GM19240 (cell line): ENCODE results near the gene DCLK2.

ENCODE experiments used
- DNase-seq: peaks from one replicate; pipeline ENCODE4 v3.0.0; 2011; ENCODE audit warnings: low spot score; ENCODE audit not compliant: insufficient read length

Gene DCLK2

DNA sequence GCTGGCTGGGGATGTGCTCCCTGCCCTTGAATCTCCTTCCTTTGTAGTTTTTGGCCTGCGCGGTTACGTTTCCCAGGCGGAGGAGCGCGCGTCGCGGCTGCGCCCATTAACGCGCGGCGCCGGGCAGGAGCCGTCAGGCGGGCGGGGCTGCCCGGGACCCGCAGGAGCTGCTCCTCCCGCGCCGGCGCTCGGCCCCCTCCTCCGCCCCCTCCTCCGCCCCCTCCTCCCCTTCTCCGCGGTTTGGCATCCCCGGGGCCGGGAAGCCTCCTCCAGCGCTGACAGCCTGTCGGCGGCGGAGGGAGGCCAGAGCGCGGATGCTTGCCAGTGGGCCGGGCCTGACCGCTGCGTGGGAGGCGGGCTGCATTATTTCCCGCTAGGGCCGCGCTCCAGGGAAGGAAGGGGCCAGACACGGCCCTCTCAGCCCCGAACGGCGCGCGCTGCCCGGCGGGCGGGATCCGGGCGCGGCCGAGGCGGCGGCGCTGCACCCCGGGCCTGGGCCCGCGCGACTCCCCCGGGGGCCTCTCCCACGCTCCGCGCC is at the start of gene DCLK2:
DCLK2 (plus strand) TSS at position 405 of the 538 bp plus-strand sequence. CDS start 583 bp downstream, outside the sequence.
- no peak for DNase-seq

DNA sequence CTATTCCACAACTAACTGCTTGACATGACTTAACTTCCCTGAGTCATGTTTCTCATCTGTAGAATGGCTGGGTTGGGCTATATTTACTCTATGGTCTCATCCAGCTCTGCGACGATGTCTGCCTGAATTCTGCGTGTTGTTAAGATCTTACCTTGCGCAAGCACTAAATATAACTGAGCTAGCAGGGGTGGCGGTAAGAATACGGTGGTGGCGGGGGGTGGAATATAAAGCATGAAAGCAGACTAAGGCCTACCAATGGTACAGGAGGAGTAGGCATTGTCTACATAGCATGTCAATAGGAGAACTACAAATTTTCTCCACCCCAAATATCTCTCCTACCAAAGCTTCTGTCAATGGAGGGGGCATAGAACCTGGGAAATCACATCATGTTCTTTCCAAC is 45.7 kb upstream of the DCLK2 start:
- no peak for DNase-seq

DNA sequence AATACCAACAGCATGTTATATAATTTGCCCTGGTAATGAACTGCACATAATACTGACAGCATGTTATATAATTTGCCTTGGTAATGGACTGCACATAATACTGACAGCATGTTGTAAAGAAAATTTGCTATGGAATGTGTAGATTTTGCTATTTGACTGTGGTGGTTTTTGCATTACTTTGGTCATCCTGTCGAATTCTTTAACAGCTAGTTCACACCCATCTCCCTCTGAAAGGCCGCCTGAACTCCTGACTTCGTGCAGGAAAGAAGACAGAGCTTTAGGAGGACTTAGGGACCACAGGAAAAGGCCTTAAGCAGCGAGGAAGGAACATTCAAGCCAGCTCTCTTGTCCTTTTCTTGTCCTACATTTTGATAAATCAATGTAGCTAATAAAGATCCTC is 45.2 kb upstream of the DCLK2 start:
- no peak for DNase-seq

DNA sequence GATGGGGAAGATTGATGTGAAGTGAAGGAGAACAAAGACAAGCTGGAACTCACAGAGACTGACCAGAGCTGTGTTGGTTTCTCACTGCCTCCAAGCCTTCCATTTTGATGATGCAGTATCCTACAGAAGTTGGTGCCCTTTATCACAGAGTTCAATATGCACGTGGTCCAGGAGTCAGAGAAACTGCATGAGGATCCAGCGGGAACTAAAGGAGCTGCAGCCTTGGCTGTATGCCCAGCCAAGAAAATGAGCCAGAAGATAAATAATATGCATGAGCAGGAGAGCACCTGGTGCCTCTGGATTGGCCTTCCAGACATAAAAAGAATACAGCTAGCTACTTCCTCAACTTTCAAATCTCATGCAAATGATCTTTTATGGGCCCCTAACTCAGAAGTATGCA is 44.3 kb upstream of the DCLK2 start:
- DNase-seq, result no peak

DNA sequence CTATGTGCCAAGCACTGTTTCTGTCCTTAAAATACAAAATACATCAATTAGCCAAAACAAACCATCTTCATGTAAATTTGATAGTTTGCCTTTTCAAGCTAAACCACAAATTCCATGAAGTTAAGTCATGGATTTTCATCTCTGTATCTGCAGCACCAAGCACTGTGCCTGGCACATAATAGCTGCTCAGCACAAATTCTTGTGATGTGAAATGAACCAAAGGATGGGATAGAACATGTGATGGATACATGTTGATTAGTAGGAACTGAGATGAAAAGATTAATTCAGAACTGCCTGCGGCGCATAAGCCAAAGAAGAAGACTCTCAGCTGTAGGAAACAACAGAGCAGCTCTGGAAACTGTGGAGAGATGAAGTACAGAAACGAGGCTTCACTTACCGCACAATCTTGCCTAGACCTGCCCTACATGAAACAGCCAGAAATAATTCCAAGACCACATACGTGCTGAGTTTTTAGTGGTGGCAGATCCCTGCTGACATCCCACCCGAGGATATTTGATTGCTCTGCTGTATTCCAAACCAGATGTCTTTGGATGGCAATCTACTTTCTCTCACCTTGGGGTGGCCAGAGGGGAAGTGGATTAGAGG is 40.9 kb upstream of the DCLK2 start:
- DNase-seq, result no peak

DNA sequence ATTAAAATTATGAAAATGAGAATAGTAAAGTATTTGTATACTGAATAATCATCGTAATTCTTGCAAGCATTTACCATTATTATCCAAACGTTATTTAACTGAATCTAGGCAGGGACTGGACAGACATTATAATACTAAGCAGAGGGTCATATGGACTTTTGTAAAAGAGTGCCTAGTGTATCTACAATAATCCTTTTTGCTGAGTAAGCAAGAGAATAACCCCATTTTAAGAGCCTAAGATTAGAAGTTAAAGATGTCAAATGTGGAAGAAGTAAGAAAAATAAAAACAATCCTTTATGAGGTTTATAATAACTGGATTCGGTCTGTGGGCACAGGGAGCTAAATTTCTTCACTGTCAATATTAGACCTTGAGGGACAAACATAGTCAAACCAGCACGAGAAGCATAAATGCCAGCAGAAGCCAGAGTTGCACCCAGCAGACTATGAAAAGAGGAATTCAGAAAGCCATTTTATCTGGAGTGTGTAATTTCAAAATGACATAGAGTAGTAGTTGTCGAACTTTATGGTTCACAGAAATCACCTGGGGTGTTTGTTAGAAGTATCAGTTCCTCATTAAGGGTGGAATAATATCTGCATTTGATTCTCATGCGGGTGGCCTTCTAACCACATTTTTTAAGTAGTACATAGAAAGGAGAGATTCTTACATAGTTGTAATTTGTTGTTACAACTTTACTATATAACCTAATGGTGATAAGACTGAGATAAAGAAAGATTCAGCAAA is 39.7 kb upstream of the DCLK2 start:
- no peak for DNase-seq

DNA sequence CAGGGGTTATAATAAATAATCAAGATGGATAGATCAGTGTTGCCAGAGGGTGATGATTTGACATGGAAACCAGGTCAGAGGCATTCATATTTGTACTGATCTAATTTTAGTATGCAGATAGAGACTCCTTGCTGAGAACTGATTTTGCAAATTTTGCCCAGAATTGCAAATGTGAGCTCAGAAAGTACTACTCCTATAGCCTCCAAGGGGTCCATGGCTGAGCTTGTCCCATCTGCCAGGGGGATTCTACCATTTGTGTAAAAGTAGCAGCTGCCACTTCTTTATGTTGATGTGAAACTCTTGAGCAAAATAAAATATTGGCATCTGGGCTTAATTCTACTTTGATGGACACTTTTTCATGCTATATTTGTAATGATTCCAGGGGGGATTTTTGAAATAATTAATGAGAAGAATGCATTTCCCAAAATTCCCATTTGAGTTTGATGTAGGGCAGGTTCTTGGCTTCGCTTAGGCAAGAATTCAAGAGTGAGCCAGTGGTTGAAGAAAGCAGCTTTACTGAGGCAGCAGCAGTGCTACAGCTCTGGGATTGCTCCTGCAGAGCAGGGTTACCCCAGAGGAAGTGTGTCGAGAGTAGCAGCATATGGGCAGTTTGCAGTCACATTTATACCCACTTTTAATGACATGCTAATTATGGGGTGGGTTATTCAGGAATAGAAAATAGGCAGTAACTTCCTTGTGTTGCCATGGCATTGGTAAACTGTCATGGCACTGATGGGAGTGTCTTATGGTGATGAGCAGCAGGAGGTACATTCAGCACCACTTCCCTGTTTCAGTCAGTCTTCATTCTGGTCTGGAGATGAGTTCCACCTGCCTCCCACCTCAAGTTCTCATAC is 38.7 kb upstream of the DCLK2 start:
- no peak for DNase-seq

DNA sequence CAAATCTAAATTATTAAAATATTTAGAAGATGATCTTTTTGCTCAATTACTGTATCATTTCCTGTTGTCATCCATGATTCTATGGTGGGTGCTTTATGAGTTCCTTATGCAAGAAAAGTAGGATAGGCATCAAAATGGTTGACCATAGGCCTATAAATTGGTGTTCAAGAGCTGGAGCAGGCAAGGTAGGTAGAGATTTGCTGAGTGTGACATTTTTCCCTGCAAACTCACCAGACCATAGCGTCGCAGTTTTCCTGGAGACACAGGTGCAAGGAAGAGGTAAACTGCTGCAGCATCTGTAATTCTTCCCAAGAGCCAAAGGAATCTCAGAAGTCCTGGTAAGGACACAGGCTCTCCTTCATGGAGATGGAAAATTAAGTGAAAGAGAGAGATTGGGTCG is 33.7 kb upstream of the DCLK2 start:
- DNase-seq, result no peak

DNA sequence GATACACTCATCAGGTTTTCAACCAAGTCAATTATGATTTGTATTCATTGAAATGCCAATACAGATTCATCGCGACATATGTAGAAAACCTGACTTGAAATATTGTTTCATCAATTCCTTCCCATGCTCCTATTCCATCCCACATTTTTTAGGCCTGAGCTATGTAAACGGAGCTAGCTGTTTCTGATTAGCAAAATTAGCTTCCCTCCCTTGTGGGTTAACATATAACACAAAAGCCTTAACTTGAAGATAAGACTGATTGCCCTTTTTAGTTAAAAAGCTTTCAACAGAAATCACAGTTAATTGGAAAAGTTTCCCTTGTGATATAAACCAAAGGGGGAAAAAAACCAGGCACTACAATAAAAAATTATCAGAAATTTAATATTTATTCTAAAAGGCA is 32.8 kb upstream of the DCLK2 start:
- no peak for DNase-seq

DNA sequence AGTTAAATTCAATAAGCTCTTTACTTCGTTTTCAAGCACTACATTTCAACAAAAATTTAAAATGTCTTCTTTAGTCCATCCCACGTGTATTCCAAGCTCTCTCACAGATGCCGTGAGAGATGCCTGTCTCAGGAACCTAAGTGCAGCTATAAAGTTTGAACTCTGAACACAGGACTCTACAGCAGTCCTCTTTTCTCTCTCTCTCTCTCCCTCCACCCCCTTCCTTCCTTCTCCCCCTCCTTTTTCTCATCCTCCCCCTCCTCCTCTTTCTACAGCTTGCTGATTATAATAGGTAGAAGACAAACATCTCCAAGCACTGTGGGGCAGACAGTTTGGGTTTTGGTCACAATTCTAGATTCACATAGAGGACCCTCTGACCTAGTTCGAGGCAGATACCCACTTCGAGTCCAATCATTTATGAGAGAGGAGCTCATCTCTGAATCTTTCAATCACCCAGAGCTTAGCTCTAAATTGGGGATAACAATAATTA is 31.5 kb upstream of the DCLK2 start:
- no peak for DNase-seq

DNA sequence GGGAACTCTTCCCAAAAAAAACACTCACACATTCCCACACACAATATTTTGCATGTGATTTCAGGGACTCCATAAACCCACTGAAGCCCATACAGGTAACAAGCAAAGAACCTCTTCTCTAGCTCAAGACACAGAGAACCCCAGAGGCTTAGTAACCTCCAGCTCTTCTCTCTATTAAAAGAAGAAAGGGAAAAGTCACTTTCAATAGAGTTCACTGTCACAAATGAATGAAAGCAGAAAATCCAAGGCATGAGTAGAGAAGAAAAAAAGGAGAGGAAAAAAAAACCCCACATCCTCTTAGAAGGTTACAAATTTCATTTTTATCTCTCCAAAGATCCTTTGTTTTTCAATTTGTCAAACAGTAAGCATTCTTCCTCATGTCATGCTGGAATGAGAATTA is 30.7 kb upstream of the DCLK2 start:
- DNase-seq, result no peak

DNA sequence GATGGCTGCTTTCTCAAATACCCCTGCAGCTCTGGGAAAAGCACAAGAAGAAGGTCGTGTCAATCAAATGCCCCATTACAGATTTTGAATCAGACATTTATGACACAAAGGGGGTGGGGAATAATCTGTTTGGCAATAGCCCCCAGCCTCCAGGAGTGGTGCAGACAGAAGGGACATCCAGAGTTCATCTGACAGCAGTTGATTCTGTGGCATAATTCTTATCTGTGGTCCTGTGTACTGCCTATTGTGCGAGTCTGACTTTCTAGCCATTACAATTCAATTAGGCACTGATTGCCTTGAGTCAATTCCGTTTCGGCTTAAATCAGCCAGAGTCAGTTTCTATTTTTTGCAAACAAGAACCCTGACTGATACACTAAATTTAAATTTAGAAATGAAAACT is 28.6 kb upstream of the DCLK2 start:
- no peak for DNase-seq

DNA sequence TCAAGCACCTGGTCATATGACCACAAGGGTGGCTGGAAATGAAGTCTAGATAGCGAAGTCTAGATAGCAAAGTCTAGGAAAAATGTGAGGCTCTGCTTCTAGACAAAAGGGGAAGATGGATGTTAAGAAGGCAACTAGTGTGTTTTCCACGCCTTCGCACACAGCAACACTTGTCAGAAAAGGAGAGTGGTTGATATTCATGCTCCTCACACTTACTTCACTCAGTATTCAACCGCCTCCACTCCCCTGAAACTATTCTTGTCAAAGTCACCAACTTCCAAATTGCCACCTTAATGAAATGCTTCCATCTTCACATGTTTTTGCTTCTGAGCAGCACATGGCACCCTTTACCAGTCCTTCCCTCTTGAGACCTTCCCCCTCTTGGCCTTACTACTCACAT is 27.7 kb upstream of the DCLK2 start:
- no peak for DNase-seq

DNA sequence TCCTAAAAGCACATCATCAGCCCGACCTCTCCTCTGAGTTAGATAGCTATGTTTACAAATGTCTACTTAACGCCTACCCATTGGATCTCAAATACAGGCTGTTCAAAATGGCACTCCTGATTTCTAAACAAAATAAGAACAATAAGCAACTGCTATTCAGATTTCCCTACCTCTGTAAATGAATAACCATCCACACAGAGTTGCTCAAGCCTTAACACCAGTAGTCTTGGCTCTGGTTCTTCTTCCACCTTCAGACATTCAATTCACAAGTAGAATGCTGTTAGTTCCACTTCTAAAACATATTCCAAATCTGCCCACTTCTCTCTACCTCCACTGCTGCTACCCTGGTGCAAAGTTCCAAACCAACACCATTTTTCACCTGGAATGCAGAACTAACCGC is 27.1 kb upstream of the DCLK2 start:
- no peak for DNase-seq

DNA sequence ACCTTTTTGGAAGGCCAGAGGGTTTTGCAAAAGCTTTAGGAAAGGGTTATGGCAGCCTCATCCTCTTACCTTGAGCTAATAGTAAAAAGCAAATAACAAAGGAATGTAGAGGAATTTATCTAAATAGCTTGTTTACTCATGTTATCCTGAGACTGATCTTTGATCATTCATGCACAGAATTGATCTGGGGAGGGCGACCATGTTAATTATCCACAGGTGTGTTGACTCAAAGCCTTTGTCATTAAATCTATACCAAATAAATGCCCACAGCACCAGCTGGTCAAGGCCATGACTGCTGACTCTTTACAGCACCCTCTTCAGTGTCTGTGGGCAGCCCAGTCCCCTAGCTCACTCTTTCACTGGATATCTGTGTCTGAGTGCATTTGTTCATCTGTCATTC is 22.8 kb upstream of the DCLK2 start:
- DNase-seq, result no peak

DNA sequence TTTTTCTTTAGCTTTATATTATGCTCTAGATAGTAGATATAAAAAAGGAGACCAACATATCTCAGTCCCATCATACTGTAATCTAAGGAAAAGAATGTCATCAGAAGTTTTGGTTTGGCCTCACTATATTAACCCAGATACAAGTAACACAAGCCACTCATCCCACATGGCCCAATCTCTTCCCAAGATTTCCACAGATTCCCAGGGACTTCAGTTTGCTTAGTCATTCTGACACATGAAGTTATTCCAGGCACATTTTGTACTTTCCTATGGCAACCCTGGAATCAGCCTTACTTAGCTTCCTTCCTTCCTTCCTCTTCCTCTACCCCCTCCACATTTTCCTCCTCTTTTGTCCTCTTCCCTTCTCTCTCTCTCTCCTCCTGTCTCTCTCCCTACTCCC is 21.7 kb upstream of the DCLK2 start:
- DNase-seq, result no peak

DNA sequence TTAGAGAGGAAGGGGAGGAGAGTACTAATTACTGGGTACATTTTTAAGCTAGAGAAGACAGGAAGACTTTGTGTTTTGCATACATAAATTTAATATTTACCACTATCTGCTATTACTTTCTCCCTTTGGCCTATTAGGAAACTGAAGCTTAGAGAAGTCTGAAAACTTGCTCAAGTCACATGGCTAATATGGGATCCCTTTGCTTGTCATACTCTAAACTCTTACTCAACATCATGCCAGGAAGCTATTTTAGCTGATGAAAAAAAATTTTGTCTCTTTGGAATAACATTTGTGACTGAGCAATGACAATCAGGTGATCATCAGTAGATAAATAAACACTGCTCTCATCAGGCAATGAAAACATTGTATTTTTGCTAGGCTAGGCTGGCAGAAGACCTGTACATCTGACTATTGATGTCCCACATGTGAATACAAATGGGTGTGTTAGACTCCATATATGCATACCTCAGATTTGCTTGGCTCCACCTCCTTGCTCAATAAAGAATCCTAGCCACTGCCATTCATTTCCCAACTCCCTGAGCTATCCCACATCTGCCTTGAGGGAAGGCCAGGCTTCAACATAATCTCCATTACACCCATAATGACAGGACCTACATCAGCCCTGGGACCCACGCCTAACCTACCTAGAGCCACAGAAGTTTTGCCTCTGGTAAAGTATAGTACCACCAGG is 17.0 kb upstream of the DCLK2 start:
- DNase-seq, result no peak

DNA sequence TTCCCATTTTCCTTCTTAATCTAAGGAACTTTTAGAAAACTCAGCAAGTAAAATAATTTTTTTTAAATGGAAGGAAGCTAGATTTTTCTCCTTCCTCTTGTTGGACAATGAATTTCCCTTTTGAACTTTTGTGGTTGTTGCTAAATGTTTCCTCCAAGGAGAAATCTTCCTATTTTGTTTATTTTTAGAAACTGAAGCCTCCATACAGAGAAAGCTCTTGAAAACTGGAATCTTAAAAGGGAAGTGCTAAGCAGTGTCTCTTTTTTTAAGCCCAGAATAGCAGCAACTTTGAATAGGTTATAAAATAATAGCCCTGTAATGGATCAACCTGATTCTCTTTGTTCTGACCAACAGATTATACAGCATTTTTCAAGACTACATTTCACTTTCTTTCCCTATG is 15.1 kb upstream of the DCLK2 start:
- DNase-seq, result no peak

DNA sequence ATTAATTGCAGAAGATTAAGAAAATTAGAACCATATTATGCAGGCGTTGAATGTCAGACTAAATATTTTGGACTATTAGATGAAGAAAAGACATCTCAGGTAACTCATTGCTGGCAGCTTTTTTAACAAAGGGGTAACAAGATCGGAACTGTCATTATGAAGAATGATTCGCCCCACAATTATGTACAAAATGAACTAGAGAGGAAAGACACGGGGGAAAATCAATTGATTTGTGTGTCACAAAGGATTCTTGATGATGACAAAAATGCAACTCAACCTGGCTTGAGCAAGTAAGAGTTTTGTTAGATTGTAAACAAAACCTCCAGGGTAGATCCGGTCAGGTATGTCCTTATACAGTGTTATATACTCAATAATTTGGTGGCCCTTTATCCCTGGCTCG is 12.5 kb upstream of the DCLK2 start:
- DNase-seq, result no peak

DNA sequence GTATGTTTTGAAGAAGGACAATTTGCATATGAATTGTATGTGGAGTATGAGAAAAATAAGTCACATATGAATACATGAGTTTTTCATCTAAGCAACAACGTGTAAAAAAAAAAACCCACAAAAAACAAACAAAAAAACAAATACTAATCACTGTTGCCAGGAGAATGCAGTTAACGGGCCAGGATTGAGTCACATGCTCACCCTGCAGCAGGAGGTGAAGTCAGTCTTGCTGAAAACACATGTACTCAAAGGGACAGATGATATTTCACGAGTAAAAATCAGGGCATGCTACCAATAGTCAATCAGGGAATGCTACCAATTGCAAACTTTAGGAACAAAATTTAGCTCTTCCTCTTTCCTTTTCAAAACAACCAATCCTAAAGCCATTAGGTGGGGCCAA is 10.4 kb upstream of the DCLK2 start:
- DNase-seq, result no peak

DNA sequence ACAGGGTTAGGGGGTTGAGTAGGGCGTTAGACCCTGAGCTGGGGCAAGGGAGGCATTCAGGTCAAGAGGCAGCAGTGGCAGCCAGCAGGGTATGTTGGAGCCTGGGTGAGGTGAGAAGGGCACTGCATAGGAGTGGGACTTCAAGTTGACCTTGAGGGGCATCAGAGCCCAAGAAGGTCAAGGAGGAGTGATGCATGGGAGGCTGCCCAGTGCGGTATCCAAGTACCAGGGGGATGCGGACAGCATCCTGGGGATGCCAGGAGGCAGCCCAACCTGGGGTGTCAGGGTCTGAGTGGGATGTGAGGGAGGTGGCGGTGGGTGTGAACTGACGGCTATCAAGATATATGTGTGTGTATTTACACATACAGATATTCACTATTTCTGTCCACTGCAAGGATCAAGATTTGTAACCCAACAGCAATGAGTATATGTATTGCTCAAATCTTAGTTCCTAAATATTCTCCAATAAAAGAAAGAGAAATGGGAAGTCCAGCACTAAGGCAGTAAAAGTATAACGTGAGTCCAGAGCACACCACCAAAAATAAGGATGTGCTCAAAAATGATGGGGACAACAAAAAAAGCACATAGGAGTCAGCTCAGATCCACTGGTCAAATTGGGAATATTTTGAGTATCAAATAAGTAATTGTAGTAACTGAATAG is 9.8 kb upstream of the DCLK2 start:
- no peak for DNase-seq
